HG03571 (cell line): ENCODE results near the gene BTBD9.

Source experiments
- ATAC-seq: cut with Tn5 transposase; IDR thresholded peaks from one replicate; pipeline ENCODE4 v1.9.1; 2021; ENCODE audit not compliant: unreplicated experiment

BTBD9 gene

GRCh38 chr6:38485488-38485887 is 154.2 kb downstream of the BTBD9 start:
- no peak for ATAC-seq

DNA sequence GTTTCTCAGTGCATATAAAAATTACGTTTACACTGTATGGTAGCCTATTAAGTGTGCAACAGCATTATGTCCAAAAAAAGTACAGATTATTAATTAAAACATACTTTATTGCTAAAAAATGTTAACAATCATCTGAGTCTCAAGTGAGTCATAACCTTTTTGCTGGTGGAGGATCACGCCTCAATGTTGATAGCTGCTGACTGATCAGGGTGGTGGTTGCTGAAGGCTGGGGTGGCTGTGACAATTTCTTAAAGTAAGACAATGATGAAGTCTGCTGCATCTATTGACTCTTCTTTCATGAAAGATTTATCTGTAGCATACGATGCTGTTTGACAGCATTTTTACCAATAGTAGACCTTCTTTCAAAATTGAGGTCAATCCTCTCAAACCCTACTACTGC is 155.1 kb downstream of the BTBD9 start:
- no peak for ATAC-seq

GRCh38 chr6:38483526-38483925 is 156.2 kb downstream of the BTBD9 start:
- peak; percentile 85 for ATAC-seq

DNA sequence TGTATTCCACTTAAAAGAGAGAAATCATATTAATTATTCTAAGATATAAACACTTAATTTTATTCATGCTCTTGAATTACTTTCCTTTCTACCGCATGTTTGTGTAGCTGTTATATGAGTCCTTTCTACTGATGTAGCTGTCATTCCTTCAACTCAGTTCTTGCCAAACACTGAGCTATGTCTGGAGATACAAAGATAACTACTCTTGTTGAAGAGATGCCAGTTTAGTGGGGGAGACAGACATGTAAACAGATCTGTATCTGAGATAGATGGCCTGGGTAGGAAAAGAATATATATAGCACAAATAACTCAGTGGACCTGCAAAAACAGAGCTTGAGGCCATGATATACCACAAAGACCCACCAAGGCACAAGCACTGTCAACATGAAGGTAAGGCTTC is 157.3 kb downstream of the BTBD9 start:
- ATAC-seq: no peak

GRCh38 chr6:38481851-38482250 is 157.9 kb downstream of the BTBD9 start:
- ATAC-seq: no peak

DNA sequence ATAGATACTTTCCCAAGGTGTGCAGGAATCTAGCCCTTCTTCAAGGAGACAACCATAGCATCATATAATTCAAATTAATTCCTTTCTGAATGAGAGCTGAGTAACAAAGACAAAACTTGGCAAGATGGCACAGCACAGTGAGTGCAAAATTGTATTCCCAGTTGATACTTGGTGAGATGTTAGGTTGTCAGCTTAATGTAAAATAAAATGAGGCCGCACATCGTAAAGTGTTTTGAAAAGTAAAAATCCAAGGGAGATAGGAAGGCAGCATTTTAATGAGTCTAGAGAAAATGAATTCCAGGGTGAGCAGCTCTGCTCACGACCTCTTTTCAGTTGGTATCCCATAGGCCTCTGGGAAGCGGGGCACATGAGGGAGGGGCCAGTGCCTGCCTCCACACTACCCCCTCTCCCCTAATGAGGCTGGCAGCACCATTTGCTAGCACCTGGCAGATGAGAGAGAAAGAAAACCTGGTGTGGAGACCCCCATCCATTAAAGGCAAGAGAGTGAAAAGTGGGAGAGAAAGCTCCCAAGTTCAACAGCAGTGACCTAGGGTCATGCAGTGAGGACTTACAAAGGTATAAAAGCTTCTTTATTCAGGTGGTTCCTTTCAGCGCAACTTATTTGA is 158.4 kb downstream of the BTBD9 start:
- no peak for ATAC-seq

GRCh38 chr6:38480036-38480435 is 159.7 kb downstream of the BTBD9 start:
- ATAC-seq: no peak

GRCh38 chr6:38479331-38479730 is 160.4 kb downstream of the BTBD9 start:
- no peak for ATAC-seq

DNA sequence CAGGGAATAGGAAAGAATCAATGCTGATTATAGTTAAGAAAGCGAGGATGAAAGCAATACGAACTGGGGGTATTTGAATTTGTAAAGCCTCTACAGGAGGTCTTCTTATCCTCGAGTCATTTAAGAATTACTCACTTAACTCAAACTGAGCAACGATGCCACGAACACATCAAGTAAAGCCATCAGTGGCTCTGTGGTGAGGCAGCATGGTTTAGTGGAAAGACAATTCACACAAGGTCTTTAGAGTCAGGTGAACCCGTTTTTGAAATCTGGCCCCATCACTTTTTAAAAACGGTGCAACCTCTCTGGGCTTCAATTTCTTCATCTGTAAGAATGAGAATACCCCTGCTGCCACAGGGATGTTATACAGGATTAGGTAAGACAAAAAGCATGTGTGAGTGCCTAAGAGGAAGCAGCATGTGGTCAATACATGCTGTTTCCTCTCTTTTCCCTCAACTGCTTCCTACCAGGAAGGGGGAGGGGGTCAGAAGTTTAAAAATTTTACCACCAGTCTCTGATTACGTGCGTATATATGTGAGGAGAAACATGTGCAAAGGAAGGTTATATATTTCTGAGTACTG is 162.0 kb downstream of the BTBD9 start:
- no peak for ATAC-seq

GRCh38 chr6:38476888-38477287 is 162.8 kb downstream of the BTBD9 start:
- no peak for ATAC-seq

DNA sequence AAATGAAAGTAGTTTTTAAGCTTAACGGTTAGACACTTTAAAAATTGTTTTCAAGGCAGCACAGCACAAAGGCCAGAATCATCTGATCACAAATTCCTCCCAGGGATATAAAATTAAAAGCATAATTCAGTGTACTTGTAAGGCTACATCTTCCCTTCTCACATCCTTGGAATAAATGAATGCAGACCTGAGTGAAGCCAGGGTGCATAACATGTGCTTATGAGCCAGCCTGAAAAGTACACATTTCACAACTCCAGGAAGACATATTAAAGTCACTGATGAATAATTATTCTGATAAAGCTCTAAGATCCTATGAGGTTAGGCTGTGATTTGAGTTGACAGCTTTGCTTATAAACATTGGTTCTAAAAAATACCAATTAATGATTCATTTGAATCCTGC is 163.6 kb downstream of the BTBD9 start:
- ATAC-seq: no peak

GRCh38 chr6:38470548-38470947 is 169.2 kb downstream of the BTBD9 start:
- ATAC-seq: no peak

GRCh38 chr6:38467566-38467965 is 172.2 kb downstream of the BTBD9 start:
- ATAC-seq: no peak

- ATAC-seq: no peak
Observed at GRCh38 chr6:38460186-38460585, 179.5 kb downstream of the BTBD9 start.

- ATAC-seq: no peak
Observed at GRCh38 chr6:38459291-38459690, 180.4 kb downstream of the BTBD9 start.

DNA sequence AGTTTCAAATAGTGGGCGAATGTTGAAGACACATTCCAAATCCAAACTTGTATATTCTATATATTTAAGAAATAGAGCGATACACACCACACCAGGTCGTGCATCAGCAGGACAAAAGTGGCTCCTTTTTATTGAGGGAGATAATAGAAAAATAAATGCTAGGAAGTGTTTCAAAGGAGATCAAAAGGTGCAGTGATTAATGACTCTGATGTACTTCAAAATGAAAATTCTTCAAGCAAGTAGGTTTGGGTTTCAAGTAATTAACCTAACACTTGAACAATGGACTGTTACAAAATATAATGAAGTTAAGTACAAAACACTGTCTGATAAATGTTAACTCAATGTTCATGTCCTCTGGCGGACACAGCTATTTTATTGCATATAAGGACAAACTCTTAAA is 185.9 kb downstream of the BTBD9 start:
- no peak for ATAC-seq

DNA sequence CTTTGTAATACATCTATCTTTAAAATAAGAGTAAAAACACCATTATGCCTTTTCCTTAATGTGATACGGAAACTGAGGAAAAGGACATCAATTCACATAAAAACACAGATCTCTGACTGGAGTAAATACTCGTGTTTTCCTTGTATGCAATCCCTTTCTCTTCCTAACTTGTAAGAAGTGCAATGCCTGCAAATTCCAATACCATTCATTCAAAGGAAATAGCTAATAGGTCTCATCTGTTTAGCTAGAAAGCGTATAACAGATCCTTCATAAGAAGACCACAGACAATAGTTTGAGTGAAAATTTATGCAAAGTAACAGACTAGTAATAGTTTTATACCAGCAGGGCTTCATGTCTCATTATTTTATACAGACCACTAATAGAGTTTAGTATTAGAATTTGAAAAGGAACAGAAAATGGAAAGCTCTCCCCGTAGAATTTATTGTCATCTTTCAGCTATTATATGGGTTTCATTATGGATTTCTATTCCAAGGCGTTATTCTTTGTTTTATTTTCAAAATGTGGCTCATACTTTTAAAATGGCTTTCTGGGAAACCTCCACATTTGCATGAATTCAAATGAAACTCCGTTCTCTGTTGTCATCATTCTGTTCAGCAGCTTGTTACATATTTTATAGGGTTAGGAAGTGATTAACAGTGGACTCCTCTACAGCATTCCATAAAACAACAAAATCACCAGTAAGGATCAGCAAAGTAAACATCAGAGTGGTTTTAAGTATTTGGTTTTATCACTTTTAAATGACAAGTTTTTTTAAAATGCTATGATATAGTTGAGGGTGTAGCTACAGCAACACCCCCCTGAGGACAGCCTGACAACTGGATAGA is 186.7 kb downstream of the BTBD9 start:
- ATAC-seq: no peak

DNA sequence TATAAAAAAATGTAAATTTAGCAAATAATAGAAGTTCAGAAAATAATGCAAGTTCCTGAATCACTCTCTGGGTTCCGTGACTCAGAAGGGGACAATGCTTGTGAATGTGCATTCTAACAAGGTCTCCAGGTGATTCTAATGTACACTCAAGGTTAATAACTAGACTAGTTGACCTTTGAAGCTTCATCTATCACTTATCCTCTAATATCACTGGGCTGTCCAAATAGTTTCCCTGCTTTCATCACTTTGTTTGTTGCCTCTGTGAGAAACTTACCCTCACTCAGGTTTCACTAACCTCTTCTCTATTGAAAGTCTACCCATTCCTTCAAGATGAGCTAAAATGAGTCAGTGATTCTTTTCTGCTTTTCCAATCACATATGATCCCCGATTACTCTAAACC is 189.0 kb downstream of the BTBD9 start:
- ATAC-seq: no peak

- ATAC-seq: no peak
Observed at GRCh38 chr6:38445925-38446324, 193.8 kb downstream of the BTBD9 start.

- no peak for ATAC-seq
Observed at GRCh38 chr6:38445336-38445735, 194.4 kb downstream of the BTBD9 start.

GRCh38 chr6:38443352-38444144 is 196.2 kb downstream of the BTBD9 start:
- ATAC-seq: no peak
